ENCODE results near the gene DAND5. TPM values are rescaled to one million over a fixed set of nuclear protein-coding genes. Genes with fewer than 3 reads are reported as not detected.
"Not testable (repeated sequence)": the region's sequence is repeated elsewhere in the genome, so short reads cannot be mapped to it uniquely, and the experiment has no call there.

The DAND5 gene
- total RNA-seq, 2 donors from 2014 or later = 2.9 to 10.7 TPM

DNA sequence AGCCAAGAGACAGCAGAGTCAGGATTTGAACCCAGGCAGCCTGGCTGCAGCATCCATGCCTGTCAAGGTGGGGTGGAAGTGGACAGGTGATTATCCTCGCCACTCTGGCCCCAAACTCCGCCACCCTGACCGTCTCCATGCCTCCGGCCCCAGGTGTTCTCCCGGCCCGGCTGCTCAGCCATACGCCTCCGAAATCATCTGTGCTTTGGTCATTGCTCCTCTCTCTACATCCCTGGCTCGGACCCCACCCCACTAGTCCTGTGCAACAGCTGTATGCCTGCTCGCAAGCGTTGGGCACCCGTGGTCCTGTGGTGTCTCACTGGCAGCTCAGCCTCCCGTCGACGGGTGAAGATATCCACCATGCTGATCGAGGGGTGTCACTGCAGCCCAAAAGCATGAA, 3.9 kb downstream of the DAND5 start:
- H3K4me3 ChIP-seq = no peak overlapping the region
- DNase-seq (ENCODE audit: low spot score) = no peak

DNA sequence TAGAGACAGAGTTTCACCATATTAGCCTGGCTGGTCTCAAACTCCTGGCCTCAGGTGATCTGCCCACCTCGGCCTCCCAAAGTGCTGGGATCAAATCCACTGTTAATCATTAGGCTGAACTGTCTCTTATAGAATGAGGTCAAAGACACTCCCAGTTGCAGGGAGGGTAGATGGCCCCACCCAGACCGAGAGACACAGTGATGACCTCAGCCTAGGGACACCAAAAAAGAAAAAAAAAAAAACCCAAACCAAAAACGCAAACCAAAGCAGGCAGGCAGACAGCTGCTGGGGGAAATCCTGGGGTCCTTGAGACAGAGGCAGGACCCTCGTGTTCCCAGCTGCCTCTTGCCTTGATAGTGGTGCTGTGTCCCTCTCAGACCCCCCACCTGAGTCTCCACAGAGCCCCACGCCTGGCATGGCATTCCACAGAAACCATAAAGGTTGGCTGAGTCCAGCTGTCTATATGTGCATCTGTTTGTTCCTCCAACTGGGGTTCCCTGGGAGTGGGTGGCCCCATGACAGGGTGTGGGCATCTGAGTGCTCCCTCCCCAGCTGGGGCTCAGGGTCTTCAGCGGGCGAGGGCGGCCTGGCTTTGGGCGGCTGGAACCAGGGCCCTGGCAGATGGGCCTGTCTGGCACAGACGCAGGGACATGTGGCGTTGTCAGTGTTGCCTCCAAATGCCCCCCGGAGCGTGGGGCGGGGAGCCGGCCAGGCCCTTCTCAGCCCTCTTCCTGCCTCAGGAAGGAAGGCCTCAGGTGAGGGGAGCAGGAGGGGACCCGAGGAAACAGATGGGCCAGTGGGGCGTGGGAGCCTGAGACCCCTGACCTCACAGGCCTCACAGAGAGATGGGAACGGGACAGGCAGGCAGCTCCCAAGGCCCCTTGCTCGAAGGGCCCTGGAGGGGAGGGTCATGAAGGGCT, 5.2 kb downstream of the DAND5 start:
- TF ChIP-seq, protein P1, sequence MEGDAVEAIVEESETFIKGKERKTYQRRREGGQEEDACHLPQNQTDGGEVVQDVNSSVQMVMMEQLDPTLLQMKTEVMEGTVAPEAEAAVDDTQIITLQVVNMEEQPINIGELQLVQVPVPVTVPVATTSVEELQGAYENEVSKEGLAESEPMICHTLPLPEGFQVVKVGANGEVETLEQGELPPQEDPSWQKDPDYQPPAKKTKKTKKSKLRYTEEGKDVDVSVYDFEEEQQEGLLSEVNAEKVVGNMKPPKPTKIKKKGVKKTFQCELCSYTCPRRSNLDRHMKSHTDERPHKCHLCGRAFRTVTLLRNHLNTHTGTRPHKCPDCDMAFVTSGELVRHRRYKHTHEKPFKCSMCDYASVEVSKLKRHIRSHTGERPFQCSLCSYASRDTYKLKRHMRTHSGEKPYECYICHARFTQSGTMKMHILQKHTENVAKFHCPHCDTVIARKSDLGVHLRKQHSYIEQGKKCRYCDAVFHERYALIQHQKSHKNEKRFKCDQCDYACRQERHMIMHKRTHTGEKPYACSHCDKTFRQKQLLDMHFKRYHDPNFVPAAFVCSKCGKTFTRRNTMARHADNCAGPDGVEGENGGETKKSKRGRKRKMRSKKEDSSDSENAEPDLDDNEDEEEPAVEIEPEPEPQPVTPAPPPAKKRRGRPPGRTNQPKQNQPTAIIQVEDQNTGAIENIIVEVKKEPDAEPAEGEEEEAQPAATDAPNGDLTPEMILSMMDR (IDR thresholded peaks at IDR 0.05) = no peak
- no peaks in the 10 kb centered on the region for H3K9me3 ChIP-seq
- H3K27ac ChIP-seq = no peak overlapping the region
- H3K4me3 ChIP-seq = no peak overlapping the region
- H3K4me1 ChIP-seq = peaks cover 0 to 12% of the 10 kb centered on the region in 2 donors
- H3K36me3 ChIP-seq = no peaks in the 10 kb centered on the region
- DNase-seq (ENCODE audit: low spot score) = no peak
- H3K27me3 ChIP-seq = no peaks in the 10 kb centered on the region

More for the DNA sequence above, 3.9 kb downstream of the DAND5 start:
- H3K27ac ChIP-seq = no peak overlapping the region
- no peaks in the 10 kb centered on the region for H3K36me3 ChIP-seq
- H3K4me1 ChIP-seq = peaks cover 0 to 12% of the 10 kb centered on the region in 2 donors
- no peaks in the 10 kb centered on the region for H3K27me3 ChIP-seq
- TF ChIP-seq, protein P1 (IDR thresholded peaks at IDR 0.05) = no peak
- H3K9me3 ChIP-seq = no peaks in the 10 kb centered on the region

DNA sequence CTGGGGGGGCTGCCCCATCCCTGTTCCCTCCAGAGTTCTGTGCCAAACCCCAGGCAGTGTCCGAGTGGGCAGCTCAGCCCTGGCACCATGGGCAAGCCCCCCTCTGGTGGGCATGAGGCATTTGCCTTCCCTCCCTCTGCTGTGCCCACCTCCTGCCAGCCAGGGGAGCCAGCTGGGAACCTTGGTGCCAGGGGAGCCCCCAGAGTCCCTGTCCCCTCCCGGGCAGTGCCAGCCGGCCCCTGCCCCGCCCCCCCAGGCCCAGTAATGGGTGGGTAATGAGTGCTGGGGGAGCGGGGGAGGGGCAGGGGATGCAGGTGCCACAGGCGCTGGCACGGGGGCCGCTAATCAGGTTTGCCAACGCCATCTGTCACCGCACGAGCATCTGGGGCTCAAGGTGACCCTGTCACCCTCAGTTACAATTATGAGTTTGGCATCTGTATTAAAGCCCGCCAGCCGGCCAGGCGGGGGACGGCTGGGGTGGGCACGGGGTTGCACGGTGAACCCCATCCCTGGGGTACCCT, 5.9 kb downstream of the DAND5 start:
- Histone ChIP-seq H3K36me3 (no peaks in the 10 kb centered on the region), H3K4me1 (peaks cover 0 to 12% of the 10 kb centered on the region in 2 donors), H3K27me3 (no peaks in the 10 kb centered on the region), H3K9me3 (no peaks in the 10 kb centered on the region), H3K4me3 (no peak overlapping the region), H3K27ac (no peak overlapping the region)
- TF ChIP-seq, protein P1 (IDR thresholded peaks at IDR 0.05) = no peak
- no peak for DNase-seq (ENCODE audit: low spot score)

DNA sequence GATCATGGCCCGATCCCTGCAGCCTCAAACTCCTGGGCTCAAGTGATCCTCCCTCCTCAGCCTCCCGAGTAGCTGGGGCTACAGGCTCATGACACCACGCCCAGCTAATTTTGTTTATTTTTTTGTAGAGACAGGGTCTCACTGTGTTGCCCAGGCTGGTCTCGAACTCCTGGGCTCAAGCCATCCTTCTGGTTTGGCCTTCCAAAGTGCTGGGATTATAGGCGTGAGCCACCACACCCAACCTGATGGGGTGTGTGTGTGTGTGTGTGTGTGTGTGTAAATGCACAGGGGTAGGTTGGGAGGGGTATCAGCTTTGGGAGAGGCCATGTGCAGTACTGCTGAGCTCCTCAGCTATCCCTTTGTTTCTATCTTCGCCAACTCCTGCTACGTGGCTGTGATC, 6.7 kb downstream of the DAND5 start:
- not testable (repeated sequence) for H3K9me3 ChIP-seq; H3K4me3 ChIP-seq; H3K27ac ChIP-seq; H3K36me3 ChIP-seq; H3K27me3 ChIP-seq; DNase-seq (ENCODE audit: low spot score)
- H3K4me1 ChIP-seq = peaks cover 0 to 12% of the 10 kb centered on the region in 2 donors

DNA sequence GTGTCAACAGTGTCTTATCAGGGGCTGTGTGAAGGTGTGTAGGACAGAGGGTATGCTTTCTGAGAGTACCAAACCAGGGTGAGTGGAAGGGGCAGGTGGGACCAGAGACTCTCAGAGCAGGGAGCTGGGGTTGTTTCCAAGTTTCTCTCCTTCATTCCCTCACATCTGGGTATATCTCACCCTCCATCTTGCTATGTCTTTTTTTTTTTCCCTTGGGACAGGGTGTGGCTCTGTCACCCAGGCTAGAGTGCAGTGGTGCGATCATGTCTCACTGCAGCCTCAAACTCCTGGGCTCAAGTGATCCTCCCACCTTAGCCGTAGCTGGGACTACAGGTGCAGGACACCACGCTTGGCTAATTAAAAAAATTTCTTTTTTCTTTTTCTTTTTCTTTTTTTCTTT, 10.6 kb downstream of the DAND5 start:
- Histone ChIP-seq H3K36me3 (no peaks in the 10 kb centered on the region), H3K4me1 (peaks cover 0 to 19% of the 10 kb centered on the region in 2 donors), H3K9me3 (no peaks in the 10 kb centered on the region), H3K27ac (no peak overlapping the region), H3K27me3 (no peaks in the 10 kb centered on the region), H3K4me3 (no peak overlapping the region)
- TF ChIP-seq, protein P1 (IDR thresholded peaks at IDR 0.05) = no peak
- no peak for DNase-seq (ENCODE audit: low spot score)

DNA sequence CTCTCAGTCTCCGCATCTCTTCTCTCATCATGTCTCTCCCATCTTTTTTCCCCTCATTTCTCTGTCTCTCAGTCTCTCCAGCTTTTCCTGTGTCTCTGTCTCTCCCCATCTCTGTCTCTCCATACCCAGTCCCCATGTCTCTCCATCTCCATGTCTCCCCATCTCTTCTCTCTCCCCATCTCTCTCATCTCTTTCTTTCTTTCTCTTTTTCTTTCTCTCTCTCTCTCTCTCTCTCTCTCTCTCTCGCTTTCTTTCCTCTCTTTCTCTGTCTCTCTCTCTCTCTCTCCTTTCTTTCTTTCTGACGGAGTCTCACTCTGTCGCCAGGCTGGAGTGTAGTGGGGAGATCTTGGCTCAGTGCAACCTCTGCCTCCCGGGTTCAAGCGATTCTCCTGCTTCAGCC, 13.3 kb downstream of the DAND5 start:
- TF ChIP-seq, protein P1 (IDR thresholded peaks at IDR 0.05) = no peak
- DNase-seq (ENCODE audit: low spot score) = no peak
- H3K9me3 ChIP-seq = no peaks in the 10 kb centered on the region
- no peaks in the 10 kb centered on the region for H3K27me3 ChIP-seq
- H3K4me1 ChIP-seq = peaks cover 0 to 20% of the 10 kb centered on the region in 2 donors
- no peak overlapping the region for H3K27ac ChIP-seq
- H3K4me3 ChIP-seq = no peak overlapping the region
- H3K36me3 ChIP-seq = no peaks in the 10 kb centered on the region
